ENCODE measurements around the gene SRP54.

SRP54 gene

DNA sequence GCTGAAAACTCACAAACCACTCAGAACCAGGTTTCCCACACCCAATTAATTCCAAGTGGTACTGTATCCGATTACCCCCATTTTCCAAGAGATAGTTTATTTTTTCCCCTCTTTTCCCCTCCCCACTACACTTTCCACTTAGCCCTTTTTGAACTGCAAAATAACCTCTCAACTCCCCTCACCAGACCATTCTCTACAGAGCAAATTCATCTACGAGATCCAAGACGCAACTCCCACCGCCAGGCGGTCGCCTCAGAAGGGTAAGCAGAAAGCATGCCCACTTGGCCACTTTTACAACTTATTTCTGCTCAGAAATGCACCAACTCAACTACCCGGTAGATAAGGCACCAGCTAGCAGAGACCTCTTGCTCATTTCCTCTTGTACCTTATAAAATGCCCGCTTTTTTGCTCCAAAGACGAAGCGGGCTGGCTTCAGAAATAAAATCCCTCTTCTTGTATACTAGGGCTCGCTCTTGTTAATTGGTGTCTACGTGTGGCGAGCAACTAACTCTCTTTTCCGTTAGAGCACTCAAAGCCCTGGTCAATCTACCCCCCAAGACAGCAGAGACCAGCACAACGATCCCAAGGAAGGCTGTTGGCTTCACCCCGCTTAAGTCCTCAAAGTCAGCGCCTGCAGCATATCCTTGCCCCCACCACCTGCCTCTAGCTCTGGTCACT, 910 bp upstream of the SRP54 start:
- no peaks in the 10 kb centered on the region for H3K9me3 ChIP-seq (ENCODE audit: control insufficient read depth, low read length)
- peak in 2 of 3 donors; percentile 20 to 24 for DNase-seq

GRCh38 chr14:34983148-34983760, 462 bp downstream of the SRP54 start:
- peak overlapping the region; percentile 98 for H3K27ac ChIP-seq (ENCODE audit: insufficient read depth, low read length, poor library complexity, severe bottlenecking)
- no peak for DNase-seq
- peak overlapping the region; percentile 86 for H3K4me3 ChIP-seq (ENCODE audit: insufficient read depth, low read depth, low read length, poor library complexity, severe bottlenecking)
- H3K36me3 ChIP-seq (ENCODE audit: control insufficient read depth, insufficient read depth, low read length) = no peaks in the 10 kb centered on the region
- H3K9me3 ChIP-seq (ENCODE audit: control insufficient read depth, low read length) = no peaks in the 10 kb centered on the region
- no peaks in the 10 kb centered on the region for H3K27me3 ChIP-seq (replicated peaks; ENCODE audit: control insufficient read depth, insufficient read depth, low read length, poor library complexity, severe bottlenecking)
- peaks cover 5% of the 10 kb centered on the region for H3K4me1 ChIP-seq (ENCODE audit: control insufficient read depth, insufficient read depth, low read length, poor library complexity, severe bottlenecking)

More for the DNA sequence above, 910 bp upstream of the SRP54 start:
- peak overlapping the region; percentile 98 for H3K27ac ChIP-seq (ENCODE audit: insufficient read depth, low read length, poor library complexity, severe bottlenecking)
- peaks cover 5% of the 10 kb centered on the region for H3K4me1 ChIP-seq (ENCODE audit: control insufficient read depth, insufficient read depth, low read length, poor library complexity, severe bottlenecking)
- H3K4me3 ChIP-seq (ENCODE audit: insufficient read depth, low read depth, low read length, poor library complexity, severe bottlenecking) = peak overlapping the region; percentile 86
- no peaks in the 10 kb centered on the region for H3K36me3 ChIP-seq (ENCODE audit: control insufficient read depth, insufficient read depth, low read length)
- no peaks in the 10 kb centered on the region for H3K27me3 ChIP-seq (replicated peaks; ENCODE audit: control insufficient read depth, insufficient read depth, low read length, poor library complexity, severe bottlenecking)

- peak overlapping the region; percentile 98 for H3K27ac ChIP-seq (ENCODE audit: insufficient read depth, low read length, poor library complexity, severe bottlenecking)
- H3K4me1 ChIP-seq (ENCODE audit: control insufficient read depth, insufficient read depth, low read length, poor library complexity, severe bottlenecking) = peaks cover 5% of the 10 kb centered on the region
- H3K36me3 ChIP-seq (ENCODE audit: control insufficient read depth, insufficient read depth, low read length) = no peaks in the 10 kb centered on the region
- no peaks in the 10 kb centered on the region for H3K9me3 ChIP-seq (ENCODE audit: control insufficient read depth, low read length)
- H3K27me3 ChIP-seq (replicated peaks; ENCODE audit: control insufficient read depth, insufficient read depth, low read length, poor library complexity, severe bottlenecking) = no peaks in the 10 kb centered on the region
- no peak for DNase-seq
- H3K4me3 ChIP-seq (ENCODE audit: insufficient read depth, low read depth, low read length, poor library complexity, severe bottlenecking) = peak overlapping the region; percentile 86
These were observed 994 bp downstream of the SRP54 start for GRCh38 chr14:34983786-34984185.

- H3K9me3 ChIP-seq (ENCODE audit: control insufficient read depth, low read length) = no peaks in the 10 kb centered on the region
- no peak overlapping the region for H3K4me3 ChIP-seq (ENCODE audit: insufficient read depth, low read depth, low read length, poor library complexity, severe bottlenecking)
- H3K27ac ChIP-seq (ENCODE audit: insufficient read depth, low read length, poor library complexity, severe bottlenecking) = no peak overlapping the region
- no peaks in the 10 kb centered on the region for H3K36me3 ChIP-seq (ENCODE audit: control insufficient read depth, insufficient read depth, low read length)
- no peaks in the 10 kb centered on the region for H3K27me3 ChIP-seq (replicated peaks; ENCODE audit: control insufficient read depth, insufficient read depth, low read length, poor library complexity, severe bottlenecking)
- peaks cover 4% of the 10 kb centered on the region for H3K4me1 ChIP-seq (ENCODE audit: control insufficient read depth, insufficient read depth, low read length, poor library complexity, severe bottlenecking)
- DNase-seq = no peak
These were observed 2.9 kb downstream of the SRP54 start for GRCh38 chr14:34985740-34986139.

GRCh38 chr14:34987180-34987579, 4.4 kb downstream of the SRP54 start:
- H3K4me3 ChIP-seq (ENCODE audit: insufficient read depth, low read depth, low read length, poor library complexity, severe bottlenecking) = no peak overlapping the region
- no peak for DNase-seq
- no peaks in the 10 kb centered on the region for H3K9me3 ChIP-seq (ENCODE audit: control insufficient read depth, low read length)
- H3K36me3 ChIP-seq (ENCODE audit: control insufficient read depth, insufficient read depth, low read length) = no peaks in the 10 kb centered on the region
- no peaks in the 10 kb centered on the region for H3K27me3 ChIP-seq (replicated peaks; ENCODE audit: control insufficient read depth, insufficient read depth, low read length, poor library complexity, severe bottlenecking)
- no peaks in the 10 kb centered on the region for H3K4me1 ChIP-seq (ENCODE audit: control insufficient read depth, insufficient read depth, low read length, poor library complexity, severe bottlenecking)
- H3K27ac ChIP-seq (ENCODE audit: insufficient read depth, low read length, poor library complexity, severe bottlenecking) = no peak overlapping the region

- no peak overlapping the region for H3K4me3 ChIP-seq (ENCODE audit: insufficient read depth, low read depth, low read length, poor library complexity, severe bottlenecking)
- H3K27ac ChIP-seq (ENCODE audit: insufficient read depth, low read length, poor library complexity, severe bottlenecking) = no peak overlapping the region
- H3K36me3 ChIP-seq (ENCODE audit: control insufficient read depth, insufficient read depth, low read length) = no peaks in the 10 kb centered on the region
- no peaks in the 10 kb centered on the region for H3K4me1 ChIP-seq (ENCODE audit: control insufficient read depth, insufficient read depth, low read length, poor library complexity, severe bottlenecking)
- H3K27me3 ChIP-seq (replicated peaks; ENCODE audit: control insufficient read depth, insufficient read depth, low read length, poor library complexity, severe bottlenecking) = no peaks in the 10 kb centered on the region
- no peaks in the 10 kb centered on the region for H3K9me3 ChIP-seq (ENCODE audit: control insufficient read depth, low read length)
- DNase-seq = no peak
These were observed 7.0 kb downstream of the SRP54 start for GRCh38 chr14:34989762-34990161.

GRCh38 chr14:34993426-34993825, 10.6 kb downstream of the SRP54 start:
- Histone ChIP-seq H3K27ac (ENCODE audit: insufficient read depth, low read length, poor library complexity, severe bottlenecking) (no peak overlapping the region), H3K36me3 (ENCODE audit: control insufficient read depth, insufficient read depth, low read length) (no peaks in the 10 kb centered on the region), H3K4me3 (ENCODE audit: insufficient read depth, low read depth, low read length, poor library complexity, severe bottlenecking) (no peak overlapping the region), H3K4me1 (ENCODE audit: control insufficient read depth, insufficient read depth, low read length, poor library complexity, severe bottlenecking) (no peaks in the 10 kb centered on the region), H3K9me3 (ENCODE audit: control insufficient read depth, low read length) (no peaks in the 10 kb centered on the region), H3K27me3 (replicated peaks; ENCODE audit: control insufficient read depth, insufficient read depth, low read length, poor library complexity, severe bottlenecking) (no peaks in the 10 kb centered on the region)
- DNase-seq = no peak

GRCh38 chr14:34994668-34995067, 11.9 kb downstream of the SRP54 start:
- H3K4me1 ChIP-seq (ENCODE audit: control insufficient read depth, insufficient read depth, low read length, poor library complexity, severe bottlenecking) = no peaks in the 10 kb centered on the region
- H3K27ac ChIP-seq (ENCODE audit: insufficient read depth, low read length, poor library complexity, severe bottlenecking) = no peak overlapping the region
- DNase-seq = no peak
- H3K9me3 ChIP-seq (ENCODE audit: control insufficient read depth, low read length) = no peaks in the 10 kb centered on the region
- H3K4me3 ChIP-seq (ENCODE audit: insufficient read depth, low read depth, low read length, poor library complexity, severe bottlenecking) = no peak overlapping the region
- peaks cover 3% of the 10 kb centered on the region for H3K36me3 ChIP-seq (ENCODE audit: control insufficient read depth, insufficient read depth, low read length)
- H3K27me3 ChIP-seq (replicated peaks; ENCODE audit: control insufficient read depth, insufficient read depth, low read length, poor library complexity, severe bottlenecking) = no peaks in the 10 kb centered on the region

- Histone ChIP-seq H3K27ac (ENCODE audit: insufficient read depth, low read length, poor library complexity, severe bottlenecking) (no peak overlapping the region), H3K36me3 (ENCODE audit: control insufficient read depth, insufficient read depth, low read length) (peaks cover 13% of the 10 kb centered on the region), H3K4me1 (ENCODE audit: control insufficient read depth, insufficient read depth, low read length, poor library complexity, severe bottlenecking) (no peaks in the 10 kb centered on the region), H3K4me3 (ENCODE audit: insufficient read depth, low read depth, low read length, poor library complexity, severe bottlenecking) (no peak overlapping the region), H3K27me3 (replicated peaks; ENCODE audit: control insufficient read depth, insufficient read depth, low read length, poor library complexity, severe bottlenecking) (no peaks in the 10 kb centered on the region), H3K9me3 (ENCODE audit: control insufficient read depth, low read length) (no peaks in the 10 kb centered on the region)
- no peak for DNase-seq
These were observed 15.0 kb downstream of the SRP54 start for GRCh38 chr14:34997762-34998161.

DNA sequence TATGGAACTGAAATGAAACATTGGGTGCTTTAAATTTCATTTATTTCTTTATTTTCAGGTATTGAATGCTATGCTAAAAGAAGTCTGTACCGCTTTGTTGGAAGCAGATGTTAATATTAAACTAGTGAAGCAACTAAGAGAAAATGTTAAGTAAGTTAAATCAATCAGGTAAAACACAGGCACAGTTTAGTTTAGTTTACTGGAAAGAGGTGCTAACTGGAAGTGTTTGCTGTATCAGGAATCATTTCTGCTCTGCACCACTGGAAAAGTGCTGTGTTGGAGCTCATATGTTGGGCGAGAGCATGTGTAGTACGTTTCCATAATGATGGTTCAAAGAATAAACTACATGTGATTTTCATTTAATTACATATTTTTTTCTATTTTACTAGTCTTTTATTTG, 16.7 kb downstream of the SRP54 start:
- Histone ChIP-seq H3K4me1 (ENCODE audit: control insufficient read depth, insufficient read depth, low read length, poor library complexity, severe bottlenecking) (no peaks in the 10 kb centered on the region), H3K9me3 (ENCODE audit: control insufficient read depth, low read length) (no peaks in the 10 kb centered on the region), H3K27me3 (replicated peaks; ENCODE audit: control insufficient read depth, insufficient read depth, low read length, poor library complexity, severe bottlenecking) (no peaks in the 10 kb centered on the region), H3K36me3 (ENCODE audit: control insufficient read depth, insufficient read depth, low read length) (peaks cover 15% of the 10 kb centered on the region), H3K4me3 (ENCODE audit: insufficient read depth, low read depth, low read length, poor library complexity, severe bottlenecking) (no peak overlapping the region), H3K27ac (ENCODE audit: insufficient read depth, low read length, poor library complexity, severe bottlenecking) (no peak overlapping the region)
- no peak for DNase-seq

Measured in effector memory CD4-positive, alpha-beta T cell (primary cell).